ENCODE measurements around the gene TNNI2.

DNA sequence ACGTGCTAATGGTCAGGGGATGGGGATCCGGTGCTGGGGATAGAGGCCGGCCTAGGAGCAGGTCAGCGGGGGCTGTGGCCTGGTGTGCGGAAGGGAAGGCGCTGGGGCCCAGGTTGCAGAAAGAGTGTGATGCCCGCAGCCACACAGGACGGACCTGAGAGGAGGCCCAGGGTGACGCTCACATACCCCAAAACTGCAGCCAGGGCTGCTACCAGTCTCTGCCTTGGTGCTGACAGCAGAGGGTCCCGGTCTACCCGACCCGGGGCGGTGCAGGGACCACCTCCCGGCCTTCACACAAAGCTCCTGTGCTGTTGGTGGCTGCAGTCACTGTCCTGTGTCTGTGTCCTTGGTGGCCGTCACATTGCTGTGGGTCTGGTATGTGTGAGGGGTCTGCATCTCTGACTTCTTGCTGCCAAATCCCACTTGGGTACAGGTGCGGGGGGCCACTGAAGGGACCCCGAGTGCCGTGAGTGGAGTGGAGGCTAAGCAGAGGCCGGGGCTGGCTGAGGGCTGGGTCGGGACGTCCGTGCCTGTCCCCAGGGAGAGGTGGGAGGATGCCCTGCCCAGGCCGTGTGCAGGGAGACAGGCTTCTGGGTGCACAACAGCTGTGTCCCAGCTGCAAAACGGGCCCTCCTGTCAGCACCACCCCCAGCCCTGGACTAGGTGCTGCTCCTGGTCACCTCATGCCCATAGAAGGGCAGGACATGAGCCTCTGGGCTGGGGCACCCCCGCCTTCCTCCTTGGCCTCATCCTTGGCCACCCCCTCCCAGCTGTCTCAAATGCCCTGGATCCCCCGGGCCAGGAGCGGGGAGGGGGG lies 15.6 kb downstream of the TNNI2 start:
- TF ChIP-seq MAX (IDR thresholded peaks at IDR 0.05): no peak
- TF ChIP-seq NFIC (IDR thresholded peaks at IDR 0.05): no peak
- no peak for TF ChIP-seq EP300 (IDR thresholded peaks at IDR 0.05; ENCODE audit: borderline replicate concordance)
- TF ChIP-seq USF1 (IDR thresholded peaks at IDR 0.05): no peak
- no peak for TF ChIP-seq TCF12 (IDR thresholded peaks at IDR 0.05; ENCODE audit: low read depth)
- TF ChIP-seq FOXM1 (IDR thresholded peaks at IDR 0.05; ENCODE audit: borderline replicate concordance, low read depth): no peak
- TF ChIP-seq CEBPB (IDR thresholded peaks at IDR 0.05): no peak
- no peak for TF ChIP-seq TAF1 (IDR thresholded peaks at IDR 0.05; ENCODE audit: low read depth)
- TF ChIP-seq, protein P1, sequence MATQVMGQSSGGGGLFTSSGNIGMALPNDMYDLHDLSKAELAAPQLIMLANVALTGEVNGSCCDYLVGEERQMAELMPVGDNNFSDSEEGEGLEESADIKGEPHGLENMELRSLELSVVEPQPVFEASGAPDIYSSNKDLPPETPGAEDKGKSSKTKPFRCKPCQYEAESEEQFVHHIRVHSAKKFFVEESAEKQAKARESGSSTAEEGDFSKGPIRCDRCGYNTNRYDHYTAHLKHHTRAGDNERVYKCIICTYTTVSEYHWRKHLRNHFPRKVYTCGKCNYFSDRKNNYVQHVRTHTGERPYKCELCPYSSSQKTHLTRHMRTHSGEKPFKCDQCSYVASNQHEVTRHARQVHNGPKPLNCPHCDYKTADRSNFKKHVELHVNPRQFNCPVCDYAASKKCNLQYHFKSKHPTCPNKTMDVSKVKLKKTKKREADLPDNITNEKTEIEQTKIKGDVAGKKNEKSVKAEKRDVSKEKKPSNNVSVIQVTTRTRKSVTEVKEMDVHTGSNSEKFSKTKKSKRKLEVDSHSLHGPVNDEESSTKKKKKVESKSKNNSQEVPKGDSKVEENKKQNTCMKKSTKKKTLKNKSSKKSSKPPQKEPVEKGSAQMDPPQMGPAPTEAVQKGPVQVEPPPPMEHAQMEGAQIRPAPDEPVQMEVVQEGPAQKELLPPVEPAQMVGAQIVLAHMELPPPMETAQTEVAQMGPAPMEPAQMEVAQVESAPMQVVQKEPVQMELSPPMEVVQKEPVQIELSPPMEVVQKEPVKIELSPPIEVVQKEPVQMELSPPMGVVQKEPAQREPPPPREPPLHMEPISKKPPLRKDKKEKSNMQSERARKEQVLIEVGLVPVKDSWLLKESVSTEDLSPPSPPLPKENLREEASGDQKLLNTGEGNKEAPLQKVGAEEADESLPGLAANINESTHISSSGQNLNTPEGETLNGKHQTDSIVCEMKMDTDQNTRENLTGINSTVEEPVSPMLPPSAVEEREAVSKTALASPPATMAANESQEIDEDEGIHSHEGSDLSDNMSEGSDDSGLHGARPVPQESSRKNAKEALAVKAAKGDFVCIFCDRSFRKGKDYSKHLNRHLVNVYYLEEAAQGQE (IDR thresholded peaks at IDR 0.05; ENCODE audit: low read depth): no peak
- TF ChIP-seq RAD21 (IDR thresholded peaks at IDR 0.05; ENCODE audit: low read depth): no peak
- TF ChIP-seq EGR1 (IDR thresholded peaks at IDR 0.05): no peak
- TF ChIP-seq ZBTB7A (IDR thresholded peaks at IDR 0.05; ENCODE audit: low read depth): no peak
- TF ChIP-seq CREB1 (IDR thresholded peaks at IDR 0.05; ENCODE audit: low read depth): no peak
